AG09309 (cell line): ENCODE measurements around the gene HDGFL3.
"Not testable (repeated sequence)": the region's sequence is repeated elsewhere in the genome, so short reads cannot be mapped to it uniquely, and the experiment has no call there.

ENCODE experiments used
- DNase-seq: peaks from one replicate; pipeline ENCODE4 v3.0.0-alpha.2; 2010; ENCODE audit warnings: low read depth
- H3K4me3 ChIP-seq: 2 replicates; pipeline ENCODE4 v1.5.1; 2011; ENCODE audit warnings: mild to moderate bottlenecking, low read depth, low read length, moderate library complexity; ENCODE audit not compliant: control insufficient read depth
- TF ChIP-seq, protein P1 (sequence below): IDR thresholded peaks from 2 replicates; pipeline ENCODE4 v1.5.1; 2011; ENCODE audit warnings: mild to moderate bottlenecking, low read depth, low read length, inconsistent platforms; ENCODE audit not compliant: insufficient read depth, control insufficient read depth; ENCODE audit errors: missing control alignments

Gene HDGFL3

DNA sequence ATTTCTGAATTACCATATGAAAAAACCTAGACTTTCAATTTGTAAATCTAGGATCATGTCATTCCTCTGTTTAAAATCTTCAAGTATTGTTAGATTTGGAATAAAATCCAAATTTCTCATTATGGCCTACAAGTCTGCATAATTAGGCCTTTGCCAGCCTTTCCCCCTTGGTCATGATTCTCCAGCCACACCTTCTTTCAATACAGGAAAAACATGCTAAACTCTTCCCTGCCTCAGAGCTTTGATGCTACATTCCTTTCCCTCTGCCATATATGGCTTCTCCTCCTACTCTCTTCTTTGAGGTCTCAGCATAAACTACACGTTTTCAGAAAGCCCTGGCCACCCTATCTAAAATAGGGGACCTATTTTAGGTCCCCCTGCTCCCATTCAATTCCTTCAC lies 51.7 kb downstream of the HDGFL3 start:
- no peak overlapping the region for H3K4me3 ChIP-seq
- no peak for DNase-seq

GRCh38 chr15:83153288-83153687 lies 54.3 kb downstream of the HDGFL3 start:
- TF ChIP-seq, protein P1, sequence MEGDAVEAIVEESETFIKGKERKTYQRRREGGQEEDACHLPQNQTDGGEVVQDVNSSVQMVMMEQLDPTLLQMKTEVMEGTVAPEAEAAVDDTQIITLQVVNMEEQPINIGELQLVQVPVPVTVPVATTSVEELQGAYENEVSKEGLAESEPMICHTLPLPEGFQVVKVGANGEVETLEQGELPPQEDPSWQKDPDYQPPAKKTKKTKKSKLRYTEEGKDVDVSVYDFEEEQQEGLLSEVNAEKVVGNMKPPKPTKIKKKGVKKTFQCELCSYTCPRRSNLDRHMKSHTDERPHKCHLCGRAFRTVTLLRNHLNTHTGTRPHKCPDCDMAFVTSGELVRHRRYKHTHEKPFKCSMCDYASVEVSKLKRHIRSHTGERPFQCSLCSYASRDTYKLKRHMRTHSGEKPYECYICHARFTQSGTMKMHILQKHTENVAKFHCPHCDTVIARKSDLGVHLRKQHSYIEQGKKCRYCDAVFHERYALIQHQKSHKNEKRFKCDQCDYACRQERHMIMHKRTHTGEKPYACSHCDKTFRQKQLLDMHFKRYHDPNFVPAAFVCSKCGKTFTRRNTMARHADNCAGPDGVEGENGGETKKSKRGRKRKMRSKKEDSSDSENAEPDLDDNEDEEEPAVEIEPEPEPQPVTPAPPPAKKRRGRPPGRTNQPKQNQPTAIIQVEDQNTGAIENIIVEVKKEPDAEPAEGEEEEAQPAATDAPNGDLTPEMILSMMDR, result no peak
- no peak overlapping the region for H3K4me3 ChIP-seq
- DNase-seq, result no peak

More for the DNA sequence above, 51.7 kb downstream of the HDGFL3 start:
- TF ChIP-seq, protein P1, result no peak

DNA sequence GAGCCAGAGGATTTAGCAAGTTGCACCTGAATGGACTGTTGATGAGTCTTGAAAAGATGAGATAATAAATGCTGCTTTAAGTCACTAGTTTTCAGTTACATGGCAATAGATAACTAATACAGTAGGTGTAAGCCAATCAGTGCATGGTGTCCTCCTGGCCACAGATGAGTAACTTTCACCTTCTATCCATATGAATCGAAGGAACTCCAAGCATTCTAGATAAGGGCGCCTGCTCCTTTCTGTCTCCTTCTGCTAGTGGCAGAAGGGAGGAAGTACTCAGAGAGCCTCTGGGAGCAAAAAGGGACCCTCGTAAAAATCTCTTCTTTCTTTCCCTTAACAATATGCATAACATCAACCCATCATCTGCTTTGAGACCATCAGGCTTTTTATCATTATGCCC lies 62.9 kb downstream of the HDGFL3 start:
- H3K4me3 ChIP-seq, result no peak overlapping the region
- TF ChIP-seq, protein P1, result no peak
- DNase-seq, result no peak

DNA sequence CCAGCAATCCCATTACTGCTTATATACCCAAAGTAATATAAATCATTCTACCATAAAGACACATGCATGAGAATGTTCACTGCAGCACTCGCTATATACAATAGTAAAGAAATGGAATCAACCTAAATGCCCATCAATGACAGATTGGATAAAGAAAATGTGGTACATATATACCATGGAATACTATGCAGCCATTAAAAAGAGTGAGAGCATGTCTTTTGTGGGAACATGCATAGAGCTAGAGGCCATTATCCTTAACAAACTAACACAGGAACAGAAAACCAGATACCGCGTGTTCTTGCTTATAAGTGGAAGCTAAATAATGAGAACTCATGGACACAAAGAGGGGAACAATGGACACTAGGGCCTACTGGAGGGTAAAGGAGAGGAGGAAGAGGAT lies 65.5 kb downstream of the HDGFL3 start:
- not testable (repeated sequence) for H3K4me3 ChIP-seq, DNase-seq

DNA sequence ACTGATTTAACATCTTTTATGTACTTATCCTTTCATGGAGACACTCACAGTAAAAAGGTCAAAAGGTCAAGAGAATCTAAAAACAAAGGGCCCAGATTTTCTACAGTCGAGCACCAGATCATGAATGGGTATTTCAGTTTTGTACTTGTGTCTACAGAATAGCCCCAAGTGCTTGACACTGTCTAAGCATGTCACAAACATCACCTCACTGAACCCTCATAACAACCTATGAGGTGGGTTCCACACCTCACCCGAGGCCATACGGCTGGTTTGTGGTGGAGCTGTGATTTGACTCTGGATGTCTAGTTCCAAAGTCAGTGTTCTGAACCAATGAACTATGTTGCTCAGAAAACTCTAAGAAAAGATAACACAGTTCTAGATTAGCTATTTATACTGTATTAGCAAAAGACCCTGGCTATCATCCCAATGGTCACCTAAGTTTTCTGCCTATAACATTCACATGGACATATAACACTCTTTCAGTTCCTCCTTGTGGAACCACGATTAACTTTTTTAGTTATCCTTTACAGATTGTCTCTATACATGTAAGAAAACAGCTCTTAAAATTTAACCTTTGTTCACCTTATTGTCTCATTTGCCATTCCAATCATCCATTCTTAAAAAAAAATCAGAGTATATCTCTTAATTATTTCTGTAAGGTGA lies 74.6 kb downstream of the HDGFL3 start:
- H3K4me3 ChIP-seq, result no peak overlapping the region
- no peak for DNase-seq
- TF ChIP-seq, protein P1, result no peak

GRCh38 chr15:83129791-83130190 lies 77.8 kb downstream of the HDGFL3 start:
- DNase-seq, result no peak
- TF ChIP-seq, protein P1, result no peak
- H3K4me3 ChIP-seq, result no peak overlapping the region

DNA sequence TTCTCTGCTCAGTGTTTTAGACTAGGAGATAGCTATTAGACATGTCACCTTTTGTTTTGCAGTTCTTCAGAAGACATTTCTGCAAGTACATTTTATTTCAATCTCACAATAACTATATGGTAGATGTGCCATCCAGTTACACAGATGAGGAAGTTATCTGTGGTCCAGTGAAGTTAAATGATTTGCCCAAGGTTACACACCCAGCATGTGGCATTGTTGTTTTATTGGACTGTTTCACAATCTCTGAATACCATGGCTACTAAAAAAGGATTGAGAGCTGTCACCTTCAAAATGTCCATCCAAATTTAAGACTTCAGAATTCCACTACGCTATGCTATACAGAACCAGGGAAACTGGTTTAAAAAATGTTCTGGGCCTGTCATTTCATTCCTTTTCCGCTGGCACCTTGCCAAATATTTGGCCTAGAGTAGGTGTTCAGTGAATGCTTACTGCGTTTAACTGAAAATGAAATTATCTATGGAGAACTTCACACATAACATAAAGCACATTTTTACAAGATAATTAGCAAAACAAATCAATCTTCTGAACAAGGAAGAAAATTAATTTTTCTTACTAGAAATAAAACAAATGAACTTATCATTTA lies 80.0 kb downstream of the HDGFL3 start:
- DNase-seq, result no peak
- no peak overlapping the region for H3K4me3 ChIP-seq
- TF ChIP-seq, protein P1, result no peak
